Stimulated activated CD8-positive, alpha-beta memory T cell treated with anti-CD3 and anti-CD28 coated beads, Interleukin-4, amount 100 ng/mL, for 48 hours (primary cell): ENCODE results near the gene ARL5A.

Experiments
- DNase-seq: peaks from one replicate; pipeline ENCODE4 v3.0.0-alpha.2; 2020

The ARL5A gene

DNA sequence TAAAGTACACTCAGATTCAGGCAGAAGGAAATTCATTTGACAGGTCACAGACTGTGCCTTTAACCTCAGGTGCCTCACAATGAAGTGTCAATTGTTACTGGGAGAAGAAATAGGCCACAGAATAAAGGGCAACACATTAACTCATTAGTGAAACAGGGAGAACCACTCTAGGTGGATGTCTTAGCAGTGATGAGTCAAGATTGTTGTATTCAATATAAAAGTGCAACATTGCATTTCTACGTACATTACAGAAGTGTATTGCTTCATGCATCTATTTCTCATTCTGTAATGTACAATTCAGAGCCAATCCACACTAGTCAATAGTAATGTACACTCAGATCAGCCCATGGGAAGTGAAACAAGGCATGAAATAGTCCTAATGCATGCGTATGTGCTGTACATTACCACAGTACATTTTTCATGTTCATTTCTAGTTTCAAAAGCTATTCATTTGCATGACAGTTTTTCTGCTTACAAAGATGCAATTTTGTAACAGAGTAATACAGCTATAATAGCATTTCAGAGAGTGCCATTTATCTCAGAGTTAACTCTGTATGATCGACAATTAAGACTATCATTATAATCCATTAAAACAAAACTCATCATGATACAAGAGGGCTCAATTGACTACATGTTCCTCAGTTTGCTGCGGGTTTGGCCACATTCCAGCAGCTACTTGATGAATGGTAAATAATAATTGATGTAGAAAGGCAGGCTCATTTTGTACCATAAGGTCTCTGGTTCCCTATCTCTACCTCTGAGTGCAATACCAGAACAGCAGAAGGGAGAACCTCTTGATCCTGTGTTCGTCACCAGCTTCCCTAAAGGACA lies 12.2 kb upstream of the ARL5A start:
- DNase-seq, result no peak

- DNase-seq, result no peak
Observed at GRCh38 chr2:151837926-151838325, 9.7 kb upstream of the ARL5A start.

DNA sequence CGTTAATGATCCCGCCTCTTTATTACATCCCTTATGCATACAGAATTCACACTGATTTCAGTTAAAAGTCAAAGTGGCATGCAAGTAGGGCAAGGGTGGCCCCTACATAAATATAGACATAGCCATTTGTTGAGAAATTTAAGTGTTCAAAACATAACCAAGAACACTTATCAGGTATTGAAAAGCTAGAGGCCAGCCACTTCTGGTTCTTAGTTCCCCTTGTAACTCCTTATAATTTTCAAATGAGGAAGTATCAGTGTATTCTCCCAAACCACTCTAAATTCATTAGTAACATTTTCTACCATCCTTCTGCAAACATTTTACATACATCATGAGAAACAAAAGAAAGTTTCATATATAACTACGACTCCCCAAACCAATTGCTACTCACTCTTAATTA lies 5.8 kb upstream of the ARL5A start:
- DNase-seq, result no peak

- DNase-seq, result no peak
Observed at GRCh38 chr2:151830961-151831360, 2.7 kb upstream of the ARL5A start.

DNA sequence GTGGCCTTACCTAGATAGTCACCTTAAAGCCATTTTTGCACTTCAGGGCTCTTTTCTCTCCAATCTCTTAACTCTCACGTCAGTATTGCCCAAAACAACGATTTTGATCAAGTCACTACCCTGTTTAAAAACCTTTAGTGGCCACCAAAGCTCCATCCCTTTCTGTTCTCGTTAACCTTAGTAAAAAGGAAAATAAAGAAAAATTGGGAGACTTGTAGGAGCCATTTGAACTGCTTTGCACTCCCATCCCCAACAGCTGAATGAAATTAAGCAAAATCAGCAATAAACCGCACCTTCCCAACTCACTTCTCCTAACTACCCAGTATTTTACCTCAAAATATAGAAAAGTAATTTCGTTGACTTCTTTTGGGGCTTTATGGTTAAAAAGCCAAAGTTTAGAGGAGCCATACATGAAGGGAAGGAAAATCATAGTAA lies 686 bp upstream of the ARL5A start:
- no peak for DNase-seq

- DNase-seq, result peak; percentile 64
Observed at GRCh38 chr2:151827564-151828142, 568 bp downstream of the ARL5A start.

GRCh38 chr2:151826737-151827157 lies 1.5 kb downstream of the ARL5A start:
- DNase-seq, result no peak

DNA sequence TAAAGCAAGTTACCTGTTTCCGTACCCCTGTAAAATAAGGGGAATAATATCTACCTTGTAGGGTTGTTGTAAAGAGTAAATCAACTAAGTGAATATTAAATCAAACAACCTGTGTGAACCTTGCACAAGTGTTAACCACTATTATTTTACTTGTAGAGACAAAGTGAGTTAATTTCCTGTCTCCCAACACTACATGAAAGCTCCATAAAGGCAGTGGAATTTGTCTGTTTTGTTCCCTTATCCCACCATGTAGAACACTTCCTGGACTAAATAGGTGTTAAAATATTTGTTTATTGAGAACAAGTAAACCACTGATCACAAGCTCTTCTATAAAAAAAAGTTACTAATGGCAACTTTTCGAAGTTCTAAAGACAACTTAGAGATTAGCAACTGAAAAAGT lies 3.3 kb downstream of the ARL5A start:
- no peak for DNase-seq

GRCh38 chr2:151823651-151824050 lies 4.6 kb downstream of the ARL5A start:
- DNase-seq, result no peak

- no peak for DNase-seq
Observed at GRCh38 chr2:151819920-151820319, 8.3 kb downstream of the ARL5A start.

DNA sequence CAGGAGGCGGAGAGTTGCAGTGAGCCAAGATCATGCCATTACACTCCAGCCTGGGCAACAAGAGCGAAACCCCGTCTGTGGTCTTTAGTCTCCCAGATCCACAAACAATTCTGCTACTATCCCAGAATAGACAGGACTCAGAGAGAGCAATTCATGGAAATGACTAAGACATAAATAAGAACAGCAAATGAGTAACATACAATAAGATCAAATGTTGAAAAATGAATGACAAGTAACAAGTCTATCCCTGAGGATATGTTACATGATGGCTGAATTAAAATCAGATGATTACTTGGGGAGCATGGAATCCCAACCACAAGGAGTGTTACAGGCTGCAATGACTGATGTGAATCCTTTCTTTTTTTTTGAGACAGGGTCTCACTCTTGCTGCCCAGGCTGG lies 10.3 kb downstream of the ARL5A start:
- no peak for DNase-seq

GRCh38 chr2:151816843-151817242 lies 11.4 kb downstream of the ARL5A start:
- no peak for DNase-seq

DNA sequence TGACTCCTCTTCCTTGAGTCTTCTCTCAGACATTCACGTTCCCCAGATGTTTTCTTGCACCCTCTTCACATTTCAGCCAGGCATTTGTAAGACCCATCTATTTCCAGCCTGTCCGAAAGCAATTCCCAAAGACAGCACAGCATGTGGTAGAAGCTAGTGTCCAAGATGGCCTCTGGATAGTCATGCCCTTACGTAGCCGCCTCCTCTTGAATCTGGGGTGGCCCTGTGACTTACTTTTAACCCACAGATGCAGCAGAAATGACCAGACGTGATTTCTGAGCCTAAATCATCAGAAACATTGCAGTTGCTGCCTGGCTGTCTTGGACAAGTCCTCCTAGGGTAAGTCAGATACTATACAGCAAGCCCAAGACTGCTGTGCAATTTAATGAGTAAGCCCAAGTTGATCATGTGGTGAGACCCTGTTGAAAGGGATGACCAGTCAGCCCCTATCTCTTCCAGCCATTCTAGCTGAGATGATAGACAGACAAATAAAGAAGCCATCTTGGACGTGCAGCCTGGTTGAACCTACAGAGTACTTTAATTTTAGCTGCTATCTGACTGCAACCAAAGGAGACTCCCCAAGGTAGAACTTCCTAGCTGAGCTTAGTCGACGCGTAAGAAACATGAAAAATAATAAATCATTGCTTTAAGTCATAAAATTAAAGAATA lies 12.3 kb downstream of the ARL5A start:
- DNase-seq, result no peak

GRCh38 chr2:151810489-151810888 lies 17.7 kb downstream of the ARL5A start:
- no peak for DNase-seq

GRCh38 chr2:151809073-151809383 lies 19.2 kb downstream of the ARL5A start:
- DNase-seq, result no peak

- no peak for DNase-seq
Observed at GRCh38 chr2:151808258-151809072, 19.8 kb downstream of the ARL5A start.

- no peak for DNase-seq
Observed at GRCh38 chr2:151805961-151806360, 22.3 kb downstream of the ARL5A start.

DNA sequence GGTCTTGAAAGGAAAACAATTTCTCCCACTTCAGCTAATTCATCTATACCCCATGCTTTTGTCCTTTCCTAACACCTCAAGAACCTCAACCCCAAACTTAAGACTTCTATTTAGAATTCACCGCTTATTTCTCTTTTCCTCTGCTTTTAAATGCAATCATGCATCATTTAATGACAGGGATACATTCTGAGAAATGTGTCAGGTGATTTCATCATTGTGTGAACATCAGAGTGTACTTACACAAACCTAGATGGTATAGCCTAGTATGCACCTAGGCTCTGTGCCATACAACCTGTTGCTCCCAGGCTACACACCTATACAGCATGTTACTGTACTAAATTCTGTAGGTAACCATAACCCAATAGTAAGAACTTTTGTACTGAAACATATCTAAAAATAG lies 22.9 kb downstream of the ARL5A start:
- DNase-seq, result no peak

- DNase-seq, result no peak
Observed at GRCh38 chr2:151803811-151804210, 24.4 kb downstream of the ARL5A start.

- DNase-seq, result no peak
Observed at GRCh38 chr2:151802315-151802714, 25.9 kb downstream of the ARL5A start.

DNA sequence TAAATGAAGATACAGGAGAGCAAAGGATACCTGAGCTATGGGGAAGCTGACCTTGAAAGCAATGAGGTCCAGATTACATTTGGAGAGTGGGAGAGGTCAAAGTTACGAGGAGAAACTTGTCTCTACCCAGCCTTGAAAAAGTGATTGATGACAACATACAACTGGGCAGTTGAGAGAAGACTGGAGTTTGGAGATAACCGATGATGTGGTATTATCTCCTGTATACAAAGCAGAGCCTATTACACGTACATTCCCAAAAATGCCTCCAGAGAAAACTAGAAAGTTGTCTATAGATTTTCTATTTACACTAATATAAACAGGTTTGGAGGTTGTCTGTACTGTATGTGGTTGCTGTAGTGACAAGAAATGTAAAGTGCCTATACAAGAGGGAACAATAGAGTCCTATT lies 28.3 kb downstream of the ARL5A start:
- DNase-seq, result no peak

- DNase-seq, result no peak
Observed at GRCh38 chr2:151796774-151797173, 31.4 kb downstream of the ARL5A start.

GRCh38 chr2:151795646-151796240 lies 32.5 kb downstream of the ARL5A start:
- DNase-seq, result no peak
